A549 (cell line): ENCODE data around the gene FCN1. TPM values are rescaled to one million over a fixed set of nuclear protein-coding genes. Genes with fewer than 3 reads are reported as not detected.

Experiments
- ATAC-seq, 2 experiments: fragments of 200-7000 bp in 1 of 2; fragments of >200 bp in 1 of 2; cut with Nextera tagmentation in 1 of 2; cut with Tn5 transposase in 1 of 2; 3 replicates each; pipeline versions ENCODE4 v1.8.0 to v1.9.1; 2018 to 2020; ENCODE audit warnings: mild to moderate bottlenecking in 1 of 2, moderate library complexity in 1 of 2
- CTCF ChIA-PET: fragments of 300-600 bp; sonication (Branson Sonifier 250); formaldehyde crosslinking; extraction: SDS; loops from one replicate; lab custom pipeline; 2021; ENCODE audit warnings: antibody characterized with exemption, inconsistent platforms; lab: Yijun Ruan, JAX
- POLR2A ChIA-PET: fragments of 350-600 bp; formaldehyde crosslinking; extraction: SDS; loops from one replicate; lab custom pipeline; 2021; ENCODE audit warnings: antibody characterized with exemption, inconsistent platforms; lab: Yijun Ruan, JAX
- DNase-seq, 2 experiments: peaks; one replicate each; pipeline versions ENCODE4 v3.0.0 to v3.0.0-alpha.2; 2011 to 2016; ENCODE audit warnings: low read depth in 1 of 2, low spot score in 1 of 2
- FAIRE-seq: peaks from 2 replicates; lab custom pipeline; 2011; peaks lifted over from hg19 to GRCh38; lab: Jason Lieb, UNC
- H3K27ac ChIP-seq, 2 experiments: fragments of >200 bp; sonication (Bioruptor Twin); formaldehyde crosslinking; 3 replicates each; pipeline ENCODE4 v1.5.1; 2016 to 2017
- H3K4me1 ChIP-seq: fragments of >200 bp; sonication (Bioruptor Twin); formaldehyde crosslinking; 3 replicates; pipeline ENCODE4 v1.6.1; 2016
- H3K4me2 ChIP-seq: fragments of >200 bp; sonication (Bioruptor Twin); formaldehyde crosslinking; 3 replicates; pipeline ENCODE4 v1.6.1; 2016
- H3K4me3 ChIP-seq: fragments of >200 bp; sonication (Bioruptor Twin); formaldehyde crosslinking; 3 replicates; pipeline ENCODE4 v1.5.1; 2016
- H3K9me3 ChIP-seq: fragments of >200 bp; sonication (Bioruptor Twin); formaldehyde crosslinking; 3 replicates; pipeline ENCODE4 v1.6.1; 2016
- BCL3 ChIP-seq: fragments of >200 bp; sonication (Bioruptor Twin); formaldehyde crosslinking; IDR thresholded peaks from 3 replicates; pipeline ENCODE4 v1.6.1; 2016
- BHLHE40 ChIP-seq: IDR thresholded peaks from 2 replicates; pipeline ENCODE4 v1.6.1; 2012; ENCODE audit warnings: low read depth, low read length, inconsistent platforms
- CBX2 ChIP-seq: fragments of 200-600 bp; sonication (generic); IDR thresholded peaks from 2 replicates; pipeline ENCODE4 v1.6.1; 2016; ENCODE audit warnings: low read depth, mild to moderate bottlenecking, borderline replicate concordance
- CBX8 ChIP-seq: fragments of 200-600 bp; sonication (generic); IDR thresholded peaks from 2 replicates; pipeline ENCODE4 v1.6.1; 2016
- CEBPB ChIP-seq, 2 experiments: fragments of >200 bp in 1 of 2; sonication (Bioruptor Twin) in 1 of 2; formaldehyde crosslinking in 1 of 2; IDR thresholded peaks; 2 replicates each; pipeline ENCODE4 v1.6.1; 2012 to 2016
- E2F6 ChIP-seq: IDR thresholded peaks from 2 replicates; pipeline ENCODE4 v1.6.1; 2012; ENCODE audit warnings: low read depth, borderline replicate concordance
- EHF ChIP-seq: fragments of 250-450 bp; sonication (Bioruptor Pico); IDR thresholded peaks from 2 replicates; pipeline ENCODE4 v1.5.0; 2020; ENCODE audit warnings: mild to moderate bottlenecking
- EHMT2 ChIP-seq: fragments of 200-600 bp; sonication (generic); IDR thresholded peaks from 2 replicates; pipeline ENCODE4 v1.6.1; 2016; ENCODE audit warnings: antibody characterized with exemption, low read depth, mild to moderate bottlenecking, moderate library complexity
- ELK1 ChIP-seq: fragments of 150-350 bp; IDR thresholded peaks from 2 replicates; pipeline ENCODE4 v1.6.1; 2014; ENCODE audit warnings: low read depth, mild to moderate bottlenecking, low read length
- FOSB ChIP-seq: fragments of 250-450 bp; sonication (Bioruptor Pico); IDR thresholded peaks from 2 replicates; pipeline ENCODE4 v1.5.0; 2020; ENCODE audit warnings: mild to moderate bottlenecking, moderate library complexity
- FOXS1 ChIP-seq: fragments of 250-450 bp; sonication (Bioruptor Pico); IDR thresholded peaks from 2 replicates; pipeline ENCODE4 v1.5.0; 2020; ENCODE audit warnings: mild to moderate bottlenecking, moderate library complexity
- KDM5A ChIP-seq: fragments of 200-600 bp; sonication (generic); IDR thresholded peaks from 2 replicates; pipeline ENCODE4 v1.6.1; 2016; ENCODE audit warnings: antibody characterized with exemption, mild to moderate bottlenecking
- MAFK ChIP-seq: fragments of 450-650 bp; IDR thresholded peaks from 2 replicates; pipeline ENCODE4 v1.6.1; 2014; ENCODE audit not compliant: partially characterized antibody
- MAX ChIP-seq: IDR thresholded peaks from 2 replicates; pipeline ENCODE4 v1.6.1; 2012
- MAZ ChIP-seq: fragments of 150-350 bp; IDR thresholded peaks from 2 replicates; pipeline ENCODE4 v1.6.1; 2014; ENCODE audit warnings: antibody characterized with exemption, low read depth, low read length, borderline replicate concordance
- NFE2L2 ChIP-seq: fragments of 150-350 bp; conservative IDR thresholded peaks from 2 replicates; pipeline ENCODE4 v1.6.1; 2014; ENCODE audit warnings: low read length
- NPAS2 ChIP-seq: fragments of 250-450 bp; sonication (Bioruptor Pico); IDR thresholded peaks from 2 replicates; pipeline ENCODE4 v1.8.0; 2022; ENCODE audit warnings: mild to moderate bottlenecking, moderate library complexity, borderline replicate concordance
- PBX3 ChIP-seq: IDR thresholded peaks from 2 replicates; pipeline ENCODE4 v1.6.1; 2012
- PHF8 ChIP-seq: fragments of 200-600 bp; sonication (generic); IDR thresholded peaks from 2 replicates; pipeline ENCODE4 v1.6.1; 2016; ENCODE audit warnings: low read depth, mild to moderate bottlenecking, antibody characterized with exemption, moderate library complexity, borderline replicate concordance
- RFX5 ChIP-seq: fragments of 450-650 bp; IDR thresholded peaks from 2 replicates; pipeline ENCODE4 v1.7.1; 2014; ENCODE audit warnings: antibody characterized with exemption, mild to moderate bottlenecking, moderate library complexity
- TFCP2L1 ChIP-seq: fragments of 250-450 bp; sonication (Bioruptor Pico); IDR thresholded peaks from 2 replicates; pipeline ENCODE4 v1.5.0; 2021; ENCODE audit warnings: mild to moderate bottlenecking
- ZNF302 ChIP-seq: fragments of 250-450 bp; sonication (Bioruptor Pico); IDR thresholded peaks from 2 replicates; pipeline ENCODE4 v1.9.0; 2021; ENCODE audit warnings: inconsistent platforms, mild to moderate bottlenecking, moderate library complexity
- ZSCAN20 ChIP-seq: fragments of 250-450 bp; sonication (Bioruptor Pico); IDR thresholded peaks from 2 replicates; pipeline ENCODE4 v1.8.0; 2022; ENCODE audit warnings: mild to moderate bottlenecking, moderate library complexity
- WGBS: methylation state at CpG from one replicate; pipeline ENCODE4 v1.1.6; 2017; ENCODE audit errors: missing lambda C conversion rate; 5-methylcytosine and 5-hydroxymethylcytosine counted together
- polyA plus RNA-seq, 4 experiments: library from polyadenylated mRNA; depleted of rRNA in 3 of 4; stranded (reverse); fragments of >200 nt; fragmentation: RNase III in 1 of 4; extraction: RNeasy Plus Mini Kit Qiagen cat#74134 plus additional on column Dnase treatment in 1 of 4; gene quantifications; 2 replicates in 3 of 4; 3 replicates in 1 of 4; pipeline ENCODE4 v1.2.3, GENCODE V29; 2011 to 2017

The FCN1 gene
- polyA plus RNA-seq, 2 of the 4 experiments (the other 2 are of a cell fraction) = not detected

- Histone ChIP-seq H3K9me3 (peaks cover 24% of the 10 kb centered on the region), H3K4me2 (no peak overlapping the region), H3K4me3 (no peak overlapping the region), H3K27ac (no peak overlapping the region), H3K4me1 (no peaks in the 10 kb centered on the region)
- TF ChIP-seq FOXS1 (CRISPR knock-in tag) (no peak), KDM5A (no peak), RFX5 (no peak), MAFK (no peak), TFCP2L1 (CRISPR knock-in tag) (no peak), MAZ (no peak), CBX2 (no peak), BCL3 (no peak), PBX3 (no peak), MAX (no peak)
- FAIRE-seq (no peak), ATAC-seq (no peak), DNase-seq (no peak)
- ChIA-PET POLR2A (no interaction called here), CTCF (interaction anchor here (1.0 to 1.3 kb wide), 3 partner anchors 16 to 167 kb away, joined by 3 to 4 read pairs (median 3); no protein-coding TSS in a partner anchor)
- WGBS = 18% methylated on average over 8 of the region's 8 CpGs
These were observed 1.5 kb downstream of the FCN1 start for GRCh38 chr9:134916161-134916665.

GRCh38 chr9:134915046-134915985 is 2.4 kb downstream of the FCN1 start:
- Histone ChIP-seq H3K4me1 (no peaks in the 10 kb centered on the region), H3K9me3 (peaks cover 16% of the 10 kb centered on the region), H3K4me3 (no peak overlapping the region), H3K4me2 (no peak overlapping the region), H3K27ac (no peak overlapping the region)
- CTCF ChIA-PET = interaction anchor here (1.0 to 1.3 kb wide), 2 partner anchors 15 to 168 kb away, joined by 3 to 4 read pairs; no protein-coding TSS in a partner anchor
- 39% methylated on average over 13 of the region's 26 CpGs for WGBS
- no peak for FAIRE-seq
- no peak for DNase-seq
- POLR2A ChIA-PET = no interaction called here
- no peak for ATAC-seq
- TF ChIP-seq CBX2 (no peak), NFE2L2 (no peak), ZNF302 (no peak), CBX8 (no peak), CEBPB (IDR thresholded peaks at IDR 0.05) (no peak), EHMT2 (no peak), ELK1 (no peak), E2F6 (no peak), EHF (CRISPR knock-in tag) (no peak)

GRCh38 chr9:134914501-134914834 is 3.2 kb downstream of the FCN1 start:
- Histone ChIP-seq H3K27ac (no peak overlapping the region), H3K4me1 (no peaks in the 10 kb centered on the region), H3K4me2 (no peak overlapping the region), H3K4me3 (no peak overlapping the region), H3K9me3 (peaks cover 8% of the 10 kb centered on the region)
- TF ChIP-seq CBX2 (no peak), ZSCAN20 (CRISPR knock-in tag) (no peak), BHLHE40 (no peak), NPAS2 (CRISPR knock-in tag) (no peak), KDM5A (no peak), FOSB (CRISPR knock-in tag) (no peak), PHF8 (no peak)
- no peak for FAIRE-seq
- no peak for ATAC-seq
- POLR2A ChIA-PET = no interaction called here
- no peak for DNase-seq
- WGBS = 36% methylated on average over 7 of the region's 7 CpGs
- CTCF ChIA-PET = no interaction called here
